Vagina (tissue), 2 donors: ENCODE results near the gene ACTRT2. TPM values are rescaled to one million over a fixed set of nuclear protein-coding genes. Genes with fewer than 3 reads are reported as not detected.

ENCODE experiments used
- DNase-seq, 2 donors: peaks; one replicate each; pipeline ENCODE4 v3.0.0-alpha.2; 2017; ENCODE audit errors: extremely low spot score in 2 of 2
- H3K27ac ChIP-seq: fragments of 200-600 bp; sonication (generic); one replicate; pipeline ENCODE4 v1.5.1; 2019
- H3K27me3 ChIP-seq: fragments of 200-600 bp; sonication (generic); one replicate; pipeline ENCODE4 v1.5.1; 2019
- H3K36me3 ChIP-seq, 2 donors: fragments of 200-600 bp; sonication (generic); one replicate each; pipeline ENCODE4 v1.5.1; 2017 to 2019
- H3K4me1 ChIP-seq: fragments of 200-600 bp; sonication (generic); one replicate; pipeline ENCODE4 v1.5.1; 2019
- H3K4me3 ChIP-seq, 2 donors: fragments of 200-600 bp; sonication (generic); 1 replicate in 1 of 2; 2 replicates in 1 of 2; pipeline ENCODE4 v1.5.1; 2016 to 2019
- H3K9me3 ChIP-seq: fragments of 200-600 bp; sonication (generic); one replicate; pipeline ENCODE4 v1.5.1; 2019
- CTCF ChIP-seq, 3 experiments: fragments of 450-650 bp in 2 of 3; fragments of 200-600 bp in 1 of 3; sonication (generic) in 1 of 3; IDR thresholded peaks; one replicate each; pipeline ENCODE4 v1.5.1; 2017 to 2019; ENCODE audit warnings: antibody characterized with exemption in 3 of 3, mild to moderate bottlenecking in 2 of 3, moderate library complexity in 2 of 3
- POLR2A ChIP-seq, 2 donors: fragments of 450-650 bp; IDR thresholded peaks; one replicate each; pipeline ENCODE4 v1.6.1; 2017; ENCODE audit warnings: antibody characterized with exemption in 2 of 2, mild to moderate bottlenecking in 2 of 2, moderate library complexity in 2 of 2
- POLR2AphosphoS5 ChIP-seq, 2 donors: sonication (generic); formaldehyde crosslinking; IDR thresholded peaks; one replicate each; pipeline ENCODE4 v1.9.0; 2017; ENCODE audit warnings: antibody characterized with exemption in 2 of 2, mild to moderate bottlenecking in 2 of 2, low read depth in 1 of 2; ENCODE audit not compliant: insufficient read depth in 1 of 2
- intact Hi-C: fragments of 100-400 bp; cut with DNase I; formaldehyde crosslinking; loops from one replicate; pipeline ENCODE4 v1.15.1; 2023
- total RNA-seq: library from RNA; depleted of rRNA; stranded (reverse); fragments of >200 nt; gene quantifications from one replicate; pipeline ENCODE4 v1.2.3, GENCODE V29; 2016

The ACTRT2 gene
- total RNA-seq, 1 donor from 2014 or later, result not detected

- TF ChIP-seq CTCF (IDR thresholded peaks at IDR 0.05) (no peak), POLR2A (IDR thresholded peaks at IDR 0.05) (no peak), POLR2AphosphoS5 (IDR thresholded peaks at IDR 0.05; ENCODE audit: insufficient read depth in 1 of 2, low read depth in 1 of 2) (no peak)
- H3K9me3 ChIP-seq, result no peaks in the 10 kb centered on the region
- no peak overlapping the region for H3K4me3 ChIP-seq
- no peaks in the 10 kb centered on the region for H3K27me3 ChIP-seq
- intact Hi-C loops, result no loop called here
- DNase-seq, result no peak
- no peaks in the 10 kb centered on the region for H3K4me1 ChIP-seq
- H3K27ac ChIP-seq, result no peak overlapping the region
- no peaks in the 10 kb centered on the region for H3K36me3 ChIP-seq
Measured at GRCh38 chr1:3034162-3034561, 12.9 kb downstream of the ACTRT2 start.

- H3K27ac ChIP-seq, result no peak overlapping the region
- no peak for TF ChIP-seq POLR2AphosphoS5 (IDR thresholded peaks at IDR 0.05; ENCODE audit: insufficient read depth in 1 of 2, low read depth in 1 of 2)
- TF ChIP-seq CTCF (IDR thresholded peaks at IDR 0.05), result no peak
- no peak for TF ChIP-seq POLR2A (IDR thresholded peaks at IDR 0.05)
- no peak for DNase-seq
- H3K36me3 ChIP-seq, result no peaks in the 10 kb centered on the region
- H3K27me3 ChIP-seq, result no peaks in the 10 kb centered on the region
- intact Hi-C loops, result no loop called here
- H3K9me3 ChIP-seq, result no peaks in the 10 kb centered on the region
- H3K4me1 ChIP-seq, result no peaks in the 10 kb centered on the region
- no peak overlapping the region for H3K4me3 ChIP-seq
Measured at GRCh38 chr1:3034728-3035562, 13.7 kb downstream of the ACTRT2 start.

GRCh38 chr1:3035563-3036446 lies 14.5 kb downstream of the ACTRT2 start:
- Histone ChIP-seq H3K36me3 (no peaks in the 10 kb centered on the region), H3K27me3 (no peaks in the 10 kb centered on the region), H3K9me3 (no peaks in the 10 kb centered on the region), H3K4me3 (no peak overlapping the region), H3K4me1 (no peaks in the 10 kb centered on the region), H3K27ac (no peak overlapping the region)
- intact Hi-C loops, result no loop called here
- no peak for DNase-seq
- no peak for TF ChIP-seq CTCF (IDR thresholded peaks at IDR 0.05)

- Histone ChIP-seq H3K9me3 (no peaks in the 10 kb centered on the region), H3K36me3 (no peaks in the 10 kb centered on the region), H3K4me3 (no peak overlapping the region), H3K27me3 (no peaks in the 10 kb centered on the region), H3K4me1 (no peaks in the 10 kb centered on the region), H3K27ac (no peak overlapping the region)
- TF ChIP-seq CTCF (IDR thresholded peaks at IDR 0.05) (no peak), POLR2AphosphoS5 (IDR thresholded peaks at IDR 0.05; ENCODE audit: insufficient read depth in 1 of 2, low read depth in 1 of 2) (no peak), POLR2A (IDR thresholded peaks at IDR 0.05) (no peak)
- no peak for DNase-seq
- intact Hi-C loops, result no loop called here
Measured at GRCh38 chr1:3036447-3037280, 15.4 kb downstream of the ACTRT2 start.
